ENCODE results near the gene NOG. TPM values are rescaled to one million over a fixed set of nuclear protein-coding genes. Genes with fewer than 3 reads are reported as not detected.

NOG gene
- total RNA-seq, 4 donors from 2014 or later, result 0.22 to 0.34 TPM; not detected in 2

DNA sequence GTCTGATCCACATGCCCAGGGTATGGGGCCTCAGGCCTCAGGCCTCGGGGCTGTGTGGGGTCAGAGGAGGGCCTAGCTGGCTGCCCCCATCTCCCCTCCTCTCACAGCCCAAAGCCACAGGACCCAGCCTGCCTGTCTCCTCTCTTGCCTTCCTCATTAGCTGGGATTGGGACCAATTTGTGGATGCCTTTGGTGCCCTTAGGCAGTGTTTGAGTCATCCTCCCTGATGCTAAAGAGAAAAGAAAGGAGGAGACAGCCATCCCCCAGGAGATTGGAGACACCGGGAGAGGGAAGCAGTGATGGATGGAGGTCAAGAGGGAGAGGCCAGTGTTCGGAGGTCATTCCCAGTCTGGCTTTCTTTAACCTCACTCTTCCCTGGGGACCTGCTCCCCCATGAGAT is 23.3 kb upstream of the NOG start:
- TF ChIP-seq, protein P1, sequence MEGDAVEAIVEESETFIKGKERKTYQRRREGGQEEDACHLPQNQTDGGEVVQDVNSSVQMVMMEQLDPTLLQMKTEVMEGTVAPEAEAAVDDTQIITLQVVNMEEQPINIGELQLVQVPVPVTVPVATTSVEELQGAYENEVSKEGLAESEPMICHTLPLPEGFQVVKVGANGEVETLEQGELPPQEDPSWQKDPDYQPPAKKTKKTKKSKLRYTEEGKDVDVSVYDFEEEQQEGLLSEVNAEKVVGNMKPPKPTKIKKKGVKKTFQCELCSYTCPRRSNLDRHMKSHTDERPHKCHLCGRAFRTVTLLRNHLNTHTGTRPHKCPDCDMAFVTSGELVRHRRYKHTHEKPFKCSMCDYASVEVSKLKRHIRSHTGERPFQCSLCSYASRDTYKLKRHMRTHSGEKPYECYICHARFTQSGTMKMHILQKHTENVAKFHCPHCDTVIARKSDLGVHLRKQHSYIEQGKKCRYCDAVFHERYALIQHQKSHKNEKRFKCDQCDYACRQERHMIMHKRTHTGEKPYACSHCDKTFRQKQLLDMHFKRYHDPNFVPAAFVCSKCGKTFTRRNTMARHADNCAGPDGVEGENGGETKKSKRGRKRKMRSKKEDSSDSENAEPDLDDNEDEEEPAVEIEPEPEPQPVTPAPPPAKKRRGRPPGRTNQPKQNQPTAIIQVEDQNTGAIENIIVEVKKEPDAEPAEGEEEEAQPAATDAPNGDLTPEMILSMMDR (IDR thresholded peaks at IDR 0.05; ENCODE audit: low read depth), result no peak

DNA sequence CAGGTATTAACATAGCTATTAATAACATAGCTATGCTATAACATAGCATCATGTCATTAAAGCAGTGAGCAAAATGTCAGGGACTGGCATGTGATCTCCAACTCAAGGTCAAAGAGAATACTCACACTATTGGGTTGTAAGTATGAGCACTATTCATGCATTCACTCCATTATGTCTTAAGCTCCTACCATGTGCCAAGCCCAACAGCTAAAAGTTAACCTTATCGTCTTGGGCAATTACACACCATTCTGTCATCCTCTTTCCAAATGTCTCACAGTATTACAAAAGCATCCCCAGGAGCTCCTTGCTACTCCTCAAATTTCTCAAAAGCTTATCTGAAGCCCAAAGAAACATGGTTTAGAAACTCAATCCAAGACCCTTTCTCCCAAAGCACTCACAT is 22.0 kb upstream of the NOG start:
- TF ChIP-seq, protein P1 (IDR thresholded peaks at IDR 0.05; ENCODE audit: low read depth), result no peak

DNA sequence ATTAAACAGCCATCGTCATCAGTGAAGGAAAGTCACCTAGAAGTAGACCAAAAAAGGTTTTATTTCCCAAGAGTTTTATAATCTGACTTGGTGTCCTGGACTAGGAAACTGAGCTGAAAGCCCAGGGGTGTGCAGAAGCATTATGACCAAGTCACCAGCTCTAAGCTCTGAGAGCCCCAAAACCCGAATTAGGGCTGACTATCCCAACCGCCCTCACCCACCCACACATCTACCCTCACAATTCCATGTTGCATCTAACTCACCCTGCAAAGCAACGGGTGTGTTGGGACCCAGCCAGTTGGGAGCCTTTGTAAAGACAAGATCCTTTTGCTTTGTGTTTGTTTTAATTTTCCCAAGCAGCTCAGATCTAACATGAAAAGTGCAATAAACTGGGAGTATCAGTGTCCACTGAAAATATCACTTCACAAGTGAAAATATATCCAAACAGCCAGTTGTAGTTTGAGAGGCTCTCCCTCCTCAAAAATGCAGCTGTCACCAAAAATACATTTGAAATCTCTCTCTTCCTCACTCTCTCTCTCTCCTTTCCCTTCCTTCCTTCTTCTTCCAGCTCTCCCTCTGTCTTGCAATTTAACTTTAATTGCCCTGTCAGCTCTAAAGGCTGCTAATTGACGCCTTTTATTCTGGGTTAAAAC is 16.2 kb upstream of the NOG start:
- TF ChIP-seq, protein P1 (IDR thresholded peaks at IDR 0.05; ENCODE audit: low read depth), result no peak

DNA sequence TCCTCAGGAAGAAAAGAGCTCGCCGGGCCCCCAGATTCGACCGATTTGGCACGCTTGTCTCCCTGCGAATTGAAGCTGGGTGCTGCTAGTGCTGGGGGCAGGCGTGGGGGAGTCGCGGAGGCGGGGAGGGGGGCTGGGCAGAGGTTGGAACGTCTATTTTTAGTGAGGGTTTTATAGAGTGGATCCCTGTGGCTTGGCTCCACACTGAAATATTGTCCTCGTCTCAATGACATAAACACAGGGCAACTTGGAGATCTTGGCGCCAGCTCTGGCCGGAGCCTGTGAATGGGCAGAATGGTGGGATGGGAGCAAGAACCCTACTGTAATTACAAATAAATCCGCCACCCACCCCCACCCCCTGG is 15.7 kb upstream of the NOG start:
- TF ChIP-seq, protein P1 (IDR thresholded peaks at IDR 0.05; ENCODE audit: low read depth), result no peak

DNA sequence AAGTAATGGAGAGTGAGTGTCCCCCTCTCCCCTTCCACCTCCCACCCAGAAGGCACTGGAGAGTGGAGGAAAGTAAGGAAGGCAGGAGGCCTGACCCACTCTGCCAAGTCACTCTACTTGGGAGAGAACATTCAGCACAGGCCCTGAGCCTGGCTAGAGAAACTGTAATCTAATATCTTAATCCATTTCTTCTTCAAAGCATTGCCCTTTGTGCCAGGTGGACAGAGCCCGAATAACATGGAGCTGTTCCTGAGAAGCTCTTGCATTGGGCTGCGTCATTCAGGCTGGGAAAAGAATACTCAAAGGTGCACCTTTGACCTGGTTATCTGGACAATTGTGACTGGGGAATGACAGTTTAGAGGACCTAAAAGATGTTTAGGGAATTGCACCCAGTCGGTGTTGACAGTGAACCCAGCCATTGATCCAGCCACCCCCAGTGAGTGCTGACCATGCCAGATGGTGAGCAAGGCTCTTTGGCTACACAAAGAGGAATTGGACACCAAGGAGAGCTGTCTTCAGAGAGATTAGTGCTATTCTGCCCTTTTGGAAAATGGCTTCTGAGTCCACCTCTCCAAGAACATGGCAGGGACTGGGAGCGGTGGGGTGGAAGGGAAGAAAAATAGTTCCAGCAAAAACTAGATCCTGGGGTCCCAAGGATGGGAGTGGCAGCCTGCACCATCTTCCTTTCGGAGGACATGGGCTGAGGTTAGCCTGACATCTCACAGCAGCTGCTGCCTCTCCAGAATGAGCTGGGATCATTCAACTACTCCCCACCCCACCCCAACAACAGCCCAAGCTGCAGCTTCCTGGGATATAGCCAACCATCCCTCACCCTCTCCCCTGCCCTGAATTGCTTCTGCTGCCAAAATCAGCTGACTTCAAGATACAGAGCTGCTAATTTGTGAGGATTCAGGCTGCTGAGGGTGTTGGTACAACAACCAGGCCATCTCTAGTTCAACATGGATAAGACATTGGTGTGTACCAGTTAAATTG is 11.6 kb upstream of the NOG start:
- TF ChIP-seq, protein P1 (IDR thresholded peaks at IDR 0.05; ENCODE audit: low read depth), result no peak

DNA sequence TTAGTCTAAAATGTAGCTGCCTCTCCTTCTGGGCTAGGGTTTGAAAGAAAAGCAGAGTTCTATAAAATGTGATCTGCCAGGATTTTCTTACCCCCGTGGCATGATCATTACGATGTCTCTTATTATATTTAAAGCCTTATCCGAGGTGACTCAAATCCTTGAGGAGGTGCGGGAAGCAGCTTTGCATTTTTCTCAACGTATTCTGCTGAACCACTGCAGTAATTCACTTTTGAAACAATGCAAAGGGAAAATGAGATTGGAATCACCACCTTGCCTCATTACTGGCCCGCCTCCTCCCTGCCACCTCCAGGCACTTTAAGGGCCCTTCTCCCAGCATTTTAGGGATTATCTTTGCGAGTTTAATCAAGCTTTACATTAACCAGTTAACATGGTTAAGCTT is 9.7 kb upstream of the NOG start:
- TF ChIP-seq, protein P1 (IDR thresholded peaks at IDR 0.05; ENCODE audit: low read depth), result no peak

DNA sequence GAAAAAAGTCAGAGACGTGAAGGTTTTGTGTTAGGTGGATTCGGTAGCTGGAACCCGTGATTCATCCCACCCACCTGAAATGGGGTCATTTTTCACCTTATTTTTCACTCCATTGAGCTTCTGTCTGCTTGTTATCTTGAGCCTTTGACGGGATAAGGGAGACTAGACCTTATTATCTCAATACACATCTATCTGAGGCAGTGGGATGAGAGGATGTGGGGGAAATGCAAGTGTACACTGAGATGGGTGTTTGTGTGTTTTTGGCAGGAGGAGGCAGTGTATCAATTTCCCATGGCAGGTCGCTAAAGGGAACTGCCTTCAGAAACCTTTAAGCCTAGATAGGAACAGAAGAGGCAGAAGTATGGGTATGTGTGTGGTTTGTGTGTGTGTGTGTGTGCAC is 6.2 kb upstream of the NOG start:
- TF ChIP-seq, protein P1 (IDR thresholded peaks at IDR 0.05; ENCODE audit: low read depth), result no peak
